Measurements from ENCODE around the gene FRS2.

DNA sequence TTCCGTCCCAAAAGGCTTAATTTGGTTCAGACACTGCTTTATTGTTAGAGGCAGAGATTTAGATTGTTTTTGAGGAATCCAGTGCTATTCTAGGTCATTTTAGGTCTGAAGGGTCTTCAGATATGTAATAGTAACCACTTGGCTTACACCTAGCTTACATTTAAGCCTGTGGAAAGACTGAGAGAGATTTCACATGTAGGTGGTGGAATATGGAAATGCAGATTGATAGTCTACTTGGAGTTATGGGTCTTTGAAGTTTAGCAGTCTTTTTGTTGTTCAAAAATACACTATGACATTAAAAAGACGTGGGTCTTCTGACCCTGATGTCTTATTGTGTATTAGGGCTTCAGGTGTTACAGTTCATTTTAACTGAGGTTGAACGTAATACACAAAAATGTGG is 63.7 kb downstream of the FRS2 start:
- TF ChIP-seq CTCF (conservative IDR thresholded peaks at IDR 0.05) (no peak), EZH2 (IDR thresholded peaks at IDR 0.05; ENCODE audit: low read depth) (no peak)

Measured in PC-9 (cell line).